GM19025 (cell line): ENCODE data around the gene GEMIN7.

Experiments used
- ATAC-seq: cut with Tn5 transposase; IDR thresholded peaks from one replicate; pipeline ENCODE4 v1.9.1; 2021; ENCODE audit warnings: mild to moderate bottlenecking, low read depth, moderate library complexity; ENCODE audit not compliant: unreplicated experiment

GEMIN7 gene

DNA sequence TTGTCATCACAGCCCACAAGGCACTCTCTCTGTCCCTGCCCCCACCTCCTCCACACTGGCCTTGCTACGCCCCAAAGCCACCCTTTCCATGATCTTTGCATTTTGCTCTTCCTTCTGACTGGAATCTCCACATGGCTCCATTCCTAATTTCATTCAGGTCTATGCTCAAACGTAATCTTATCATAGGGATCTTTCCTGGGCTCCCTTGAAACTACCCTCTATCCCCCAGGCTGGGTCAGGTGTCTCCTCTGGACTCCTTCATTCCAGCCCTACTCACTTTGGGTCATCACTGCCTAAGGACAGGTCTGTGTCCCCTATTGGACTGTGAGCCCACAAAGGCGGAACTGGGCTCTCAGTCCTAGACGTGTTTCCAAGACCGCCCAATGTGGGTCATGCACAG, 3.1 kb downstream of the GEMIN7 start:
- no peak for ATAC-seq

DNA sequence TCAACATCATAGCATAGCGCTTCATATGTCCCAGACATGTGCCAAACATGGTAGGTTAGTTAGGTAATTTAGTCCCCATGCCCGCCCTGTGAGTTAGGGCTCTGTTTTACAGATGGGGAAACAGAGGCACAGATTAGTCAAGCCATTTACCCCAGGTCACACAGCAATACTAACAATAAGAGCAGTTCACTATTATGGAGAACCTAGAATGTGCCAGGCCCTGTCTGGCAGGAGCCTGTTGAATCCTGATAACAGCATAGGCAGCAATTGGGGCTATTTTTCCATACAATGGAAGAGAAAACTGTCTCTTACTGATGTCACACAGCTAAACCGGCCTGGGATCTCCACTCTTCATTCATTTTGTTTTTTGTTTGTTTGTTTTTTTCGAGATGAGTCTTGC, 7.4 kb downstream of the GEMIN7 start:
- ATAC-seq, result no peak

DNA sequence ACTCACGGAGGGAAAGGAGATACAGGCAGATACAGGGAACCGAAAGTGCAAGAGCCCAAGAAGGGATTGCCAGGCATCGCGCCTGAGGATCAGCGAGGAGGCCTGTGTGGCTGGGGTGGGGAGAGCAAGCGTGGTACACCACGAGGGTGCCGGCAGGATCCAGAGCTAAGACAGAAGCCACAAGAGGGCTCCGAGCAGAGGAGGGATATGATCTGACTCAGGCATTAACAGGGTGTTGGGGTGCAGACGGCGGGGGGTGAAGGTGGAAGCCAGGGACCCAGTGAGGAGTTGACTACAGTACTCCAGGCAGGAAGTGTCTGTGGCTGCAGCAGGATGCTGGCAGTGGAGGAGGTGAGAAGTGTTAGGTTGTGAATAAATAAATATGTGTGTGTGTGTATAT, 8.5 kb downstream of the GEMIN7 start:
- ATAC-seq, result no peak

DNA sequence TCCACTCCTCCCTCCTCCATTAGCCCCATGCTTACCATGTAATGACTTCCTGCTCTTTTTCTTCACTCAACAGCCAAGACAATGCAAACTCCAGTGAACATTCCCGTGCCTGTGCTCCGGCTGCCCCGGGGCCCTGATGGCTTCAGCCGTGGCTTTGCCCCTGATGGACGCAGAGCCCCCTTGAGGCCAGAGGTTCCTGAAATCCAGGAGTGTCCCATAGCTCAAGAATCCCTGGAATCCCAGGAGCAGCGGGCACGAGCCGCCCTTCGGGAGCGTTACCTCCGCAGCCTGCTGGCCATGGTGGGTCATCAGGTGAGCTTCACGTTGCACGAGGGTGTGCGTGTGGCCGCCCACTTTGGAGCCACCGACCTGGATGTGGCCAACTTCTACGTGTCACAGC, 11.0 kb downstream of the GEMIN7 start:
- ATAC-seq, result no peak

DNA sequence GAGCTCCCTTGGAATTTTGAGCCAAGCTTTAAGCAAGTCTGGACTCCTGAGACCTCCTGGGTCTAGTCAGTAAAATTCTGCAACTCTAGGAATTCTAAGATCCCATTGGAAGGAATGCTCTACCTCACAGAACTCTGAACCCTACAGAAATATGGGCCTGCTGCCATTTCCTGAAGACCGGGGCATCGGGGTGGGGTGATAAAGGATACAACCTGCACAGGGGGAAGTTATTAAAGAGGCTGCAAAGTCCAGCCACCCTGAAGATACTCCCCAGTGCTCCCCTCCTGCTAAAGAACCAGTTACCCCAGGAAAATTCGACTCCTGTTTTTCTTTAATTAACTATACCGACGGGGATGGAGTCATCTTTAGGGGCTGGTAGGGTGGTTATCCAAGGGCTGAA, 11.5 kb downstream of the GEMIN7 start:
- ATAC-seq, result no peak

DNA sequence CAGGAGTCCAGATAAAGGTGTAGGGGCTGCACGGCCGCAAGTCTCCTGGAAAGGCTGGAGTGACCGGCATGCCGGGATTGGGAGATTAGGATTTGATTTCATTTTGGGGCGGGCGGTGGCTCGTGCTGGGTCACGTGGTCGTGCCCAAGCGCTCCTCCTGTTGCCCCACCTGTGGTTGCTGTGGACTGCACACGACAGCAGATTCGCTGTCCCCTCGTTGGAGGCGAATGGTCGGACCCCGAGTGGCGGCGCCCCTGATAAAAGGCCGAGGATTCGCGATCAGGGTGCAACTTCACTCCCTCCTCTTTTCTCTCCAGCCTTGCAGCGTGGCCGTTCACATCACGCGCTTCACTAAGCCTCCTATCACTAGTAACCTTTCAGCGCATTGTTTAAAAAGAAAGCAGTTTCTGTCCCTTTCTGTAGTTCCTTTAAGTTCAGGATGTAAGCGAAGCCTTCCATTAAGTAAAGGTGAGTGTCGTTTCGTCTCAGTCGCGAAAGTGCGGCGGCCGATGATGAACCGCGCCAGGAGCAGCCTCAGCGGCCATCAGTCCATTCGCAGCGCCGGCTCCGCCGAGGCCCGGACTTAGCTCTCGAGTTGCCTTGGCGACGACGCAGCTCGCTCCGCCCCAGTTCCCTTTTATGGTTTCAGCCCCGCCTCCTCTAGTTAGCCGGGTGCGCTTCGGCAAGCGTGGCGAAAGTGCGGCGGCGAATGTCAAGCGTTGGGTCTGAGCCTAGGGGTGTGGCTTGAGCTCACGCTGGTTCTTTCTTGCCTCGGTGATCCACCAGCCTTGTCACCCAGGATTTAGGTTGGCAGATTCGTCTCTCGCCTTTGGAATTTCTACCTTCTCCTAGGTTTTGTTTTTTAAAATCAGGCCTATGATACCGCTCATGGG, 12.2 kb downstream of the GEMIN7 start:
- peak; percentile 65 for ATAC-seq

DNA sequence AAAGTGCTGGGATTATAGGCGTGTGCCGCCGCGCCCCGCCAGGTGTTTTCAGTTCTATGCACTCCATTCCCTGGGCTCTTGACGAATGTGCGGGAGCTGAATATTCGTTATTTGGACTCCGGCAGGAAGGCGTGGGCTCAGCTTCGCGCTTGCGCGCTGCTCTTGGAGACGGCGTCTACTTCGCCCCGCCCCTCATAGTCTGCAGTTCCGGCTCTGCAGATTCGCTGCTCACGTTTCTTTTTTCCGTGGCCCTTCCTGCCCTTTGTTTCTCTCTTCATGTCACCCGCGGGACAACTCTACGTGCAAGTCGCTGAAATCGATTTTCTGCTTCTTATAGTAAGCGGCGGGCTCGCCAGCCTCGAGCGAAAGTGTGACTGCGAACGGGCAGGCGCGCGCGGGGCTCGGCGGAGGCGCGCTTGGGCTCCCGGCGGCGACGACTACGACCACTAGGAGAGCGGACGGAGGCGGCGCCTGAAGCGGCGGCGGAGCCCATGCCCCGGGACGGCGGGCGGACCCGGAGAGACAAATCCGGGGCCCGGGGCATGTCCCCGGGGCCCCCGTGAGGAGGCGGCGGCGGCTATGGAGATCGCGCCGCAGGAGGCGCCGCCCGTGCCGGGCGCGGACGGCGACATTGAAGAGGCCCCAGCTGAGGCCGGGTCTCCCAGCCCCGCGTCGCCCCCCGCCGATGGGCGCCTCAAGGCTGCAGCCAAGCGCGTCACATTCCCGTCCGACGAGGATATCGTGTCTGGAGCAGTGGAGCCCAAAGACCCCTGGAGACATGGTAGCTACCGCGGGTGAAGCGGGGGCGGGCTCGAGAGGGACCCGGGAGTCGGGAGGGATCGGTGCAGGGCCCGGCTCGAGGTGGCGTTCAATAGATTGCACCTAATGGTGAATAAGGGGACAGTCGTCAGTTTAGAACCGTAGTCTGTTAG, 14.0 kb downstream of the GEMIN7 start, which contains the start of gene PPP1R37:
Gene PPP1R37 (plus strand): TSS at position 433 of the 932 bp plus-strand sequence. CDS start 147 bp downstream, at position 580.
- ATAC-seq, result peak; percentile 43

DNA sequence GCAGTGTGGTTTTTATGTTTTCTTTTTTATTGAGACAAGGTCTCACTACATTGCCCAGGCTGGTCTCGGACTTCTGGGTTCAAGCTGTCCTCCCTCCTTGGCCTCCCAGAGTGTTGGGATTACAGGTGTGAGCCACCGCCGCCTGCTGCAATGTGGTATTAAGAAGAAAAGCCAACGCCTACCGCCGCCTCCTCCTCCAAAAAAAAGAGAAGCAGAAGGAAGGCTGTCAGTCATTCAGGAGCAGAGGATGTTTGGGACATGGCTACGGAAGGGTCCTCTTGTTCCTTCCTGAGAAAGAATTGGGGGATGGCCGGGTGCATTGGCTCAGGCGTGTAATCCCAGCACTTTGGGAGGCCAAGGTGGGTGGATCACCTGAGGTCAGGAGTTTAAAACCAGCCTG, 15.1 kb downstream of the GEMIN7 start:
- ATAC-seq, result no peak

DNA sequence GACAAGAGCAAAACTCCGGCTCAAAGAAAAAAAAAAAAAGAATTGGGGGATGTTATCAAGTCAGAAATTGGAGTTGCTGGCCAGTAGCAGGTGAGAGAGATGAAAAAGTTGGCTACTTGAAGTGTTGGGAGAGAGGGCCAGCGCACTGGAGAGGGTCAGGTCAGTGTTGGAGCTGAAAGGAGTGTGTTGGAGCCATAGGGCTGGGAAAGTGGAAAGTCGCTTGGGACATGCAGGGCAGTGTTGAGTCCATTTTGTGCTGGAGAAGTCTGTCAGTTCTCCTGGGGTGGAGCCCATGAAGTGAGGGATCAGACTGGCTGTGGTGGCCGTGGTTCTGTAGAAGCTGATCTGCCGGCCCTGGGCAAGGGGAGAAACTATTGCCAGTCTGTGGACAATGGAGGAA, 15.6 kb downstream of the GEMIN7 start:
- ATAC-seq, result no peak

DNA sequence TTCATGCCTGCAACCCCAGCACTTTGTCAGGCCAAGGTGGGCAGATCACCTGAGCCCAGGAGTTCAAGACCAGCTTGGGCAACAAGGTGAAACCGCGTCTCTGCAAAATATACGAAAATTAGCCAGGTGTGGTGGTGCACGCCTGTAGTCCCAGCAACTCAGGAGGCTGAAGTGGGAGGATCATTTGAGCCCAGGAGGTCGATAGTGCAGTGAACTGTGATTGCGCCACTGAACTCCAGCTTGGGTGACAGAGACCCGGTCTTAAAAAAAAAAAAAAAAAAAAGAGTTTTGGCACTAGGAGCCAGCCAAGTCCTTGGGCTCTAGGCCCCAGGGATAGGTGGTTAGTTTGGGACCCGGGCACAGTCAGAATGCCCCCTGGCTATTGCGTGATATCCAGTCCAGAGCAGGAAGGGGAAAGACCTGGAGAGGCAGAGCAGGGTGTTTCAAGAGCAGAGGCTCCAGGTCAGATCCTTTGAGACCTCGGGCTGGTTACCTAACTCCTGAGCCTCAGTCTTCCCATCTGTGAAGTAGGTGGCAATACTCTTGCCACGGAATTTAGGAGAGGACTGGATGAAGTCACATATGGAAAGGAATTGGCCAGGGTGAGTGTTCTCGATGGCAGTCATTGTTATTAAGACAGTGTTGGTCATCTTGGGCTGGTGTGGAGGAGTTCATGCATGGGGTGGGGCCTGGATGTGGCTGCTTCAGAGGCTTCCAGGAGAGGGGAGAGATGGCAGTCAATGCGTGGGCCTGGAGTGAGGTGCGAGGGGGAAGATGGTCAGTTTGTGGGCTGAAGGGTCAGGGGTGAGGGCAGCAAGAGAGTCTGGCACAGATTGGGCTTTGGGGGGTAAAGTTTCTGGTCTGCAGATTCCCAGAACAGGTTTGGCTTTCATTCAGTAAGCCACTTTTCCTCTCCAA, 16.7 kb downstream of the GEMIN7 start:
- no peak for ATAC-seq

DNA sequence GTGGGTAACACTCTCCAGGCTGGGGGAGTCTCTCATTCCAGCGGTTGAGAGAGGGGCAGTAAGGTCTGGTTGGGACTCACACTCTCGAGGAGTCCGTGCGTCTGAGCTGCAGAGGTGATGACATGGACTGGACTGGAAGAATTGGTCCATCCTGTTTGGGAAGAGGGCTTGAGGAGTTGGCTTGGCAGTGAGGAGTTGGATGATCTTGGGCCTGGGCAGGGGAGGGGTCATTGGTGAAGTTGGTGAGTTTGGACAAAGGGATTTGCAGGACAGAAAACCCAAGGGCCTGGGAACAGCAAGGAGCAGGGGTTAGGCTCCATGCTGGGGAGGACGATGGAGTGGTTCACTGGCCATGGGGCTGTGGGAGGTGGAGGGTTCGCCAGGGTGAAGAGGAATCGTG, 17.6 kb downstream of the GEMIN7 start:
- no peak for ATAC-seq

DNA sequence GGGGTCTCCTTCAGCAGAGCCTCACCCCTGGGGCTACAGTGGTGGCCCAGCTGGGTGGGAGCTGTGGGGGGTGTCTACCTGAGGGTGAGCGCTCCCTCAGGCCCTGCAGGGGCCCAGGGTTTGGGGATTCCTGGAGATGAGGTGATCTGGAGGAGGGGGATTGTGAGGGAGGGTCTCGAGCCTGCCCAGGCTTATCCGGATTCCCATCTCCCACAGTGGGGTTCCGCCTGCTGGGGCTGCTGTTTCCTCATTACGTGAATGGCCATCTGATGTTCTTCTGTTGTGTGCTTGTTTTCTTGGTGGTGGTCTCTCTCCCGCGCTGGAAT, 18.4 kb downstream of the GEMIN7 start:
- ATAC-seq, result no peak

DNA sequence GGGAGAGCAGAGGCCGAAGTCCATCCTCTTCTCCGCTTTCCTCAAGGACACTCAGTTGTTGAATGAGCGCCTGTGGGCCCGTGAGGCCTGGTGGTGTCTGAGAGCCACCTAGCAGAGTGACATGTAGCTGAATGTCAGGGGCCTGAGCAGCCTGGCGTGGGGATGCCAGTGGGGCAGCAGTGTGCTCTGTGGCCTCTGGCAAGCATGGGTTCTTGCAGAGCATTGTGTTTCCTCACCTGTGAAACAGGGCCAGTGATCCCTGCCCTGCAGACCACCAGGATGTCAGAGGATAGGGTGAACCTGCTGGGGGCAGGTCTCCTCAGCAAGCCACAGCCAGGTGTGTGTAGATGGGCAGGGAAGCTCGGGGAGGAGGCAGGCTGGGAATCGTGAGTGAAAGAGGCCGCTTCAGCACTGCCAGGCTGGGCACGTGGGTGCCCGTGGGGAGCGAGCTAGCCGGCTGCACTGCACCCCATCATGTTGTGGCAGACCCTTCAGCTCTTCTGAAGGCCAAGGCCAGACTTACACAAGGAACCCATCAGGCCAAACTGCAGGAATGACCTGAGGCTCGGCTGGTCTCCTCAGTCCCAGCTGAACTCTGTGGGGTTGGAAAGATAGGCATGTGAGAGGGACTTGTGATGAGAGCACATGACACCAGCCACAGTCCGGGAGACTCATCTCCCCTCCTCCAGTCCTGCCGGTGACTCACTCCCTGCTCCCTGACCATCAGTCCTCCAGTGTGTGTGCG, 18.9 kb downstream of the GEMIN7 start:
- no peak for ATAC-seq

DNA sequence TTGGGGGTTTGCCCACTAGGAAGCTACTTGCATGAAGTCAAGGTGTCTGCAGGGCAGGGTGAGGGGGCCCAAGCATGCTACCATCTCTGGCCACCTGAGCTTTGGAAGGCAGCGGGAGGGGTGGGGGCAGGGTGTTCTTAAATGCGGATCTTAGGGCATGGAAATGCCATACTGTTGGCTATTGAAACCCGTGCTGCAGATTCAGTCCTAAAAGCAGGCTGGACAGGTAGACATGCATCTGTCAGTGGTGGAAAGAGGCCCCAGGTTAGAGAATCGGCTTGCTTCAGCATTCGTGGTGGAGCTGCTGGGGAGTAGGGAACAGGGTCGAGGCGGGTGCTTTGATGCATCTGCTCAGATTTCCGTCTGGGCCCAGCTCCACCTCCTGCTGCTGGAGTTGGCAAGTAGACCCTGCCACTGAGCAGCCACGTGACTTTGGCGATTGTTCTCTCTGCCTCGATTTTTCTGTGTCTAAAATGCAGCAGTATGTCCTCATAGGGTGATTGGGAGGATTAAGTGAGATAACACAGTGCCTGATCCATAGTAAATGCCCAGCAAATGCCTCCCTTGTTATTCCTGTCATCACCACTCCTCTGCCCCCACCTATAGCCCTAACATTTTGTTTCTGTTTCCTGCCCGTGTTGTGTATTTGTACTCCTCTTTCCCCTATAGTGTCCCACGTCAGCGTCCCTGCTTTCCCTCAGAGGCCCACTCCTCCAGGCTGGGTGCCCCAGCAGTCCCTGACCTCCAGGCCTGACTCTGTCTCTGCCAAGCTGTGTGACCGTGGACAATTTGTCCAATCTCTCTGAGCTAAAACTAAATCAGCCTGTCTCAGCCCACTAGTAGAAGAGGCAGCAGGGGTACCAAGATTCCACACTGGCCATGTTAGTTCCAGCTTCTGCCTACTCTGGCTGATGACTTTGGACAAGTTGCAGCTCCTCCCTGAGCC, 19.7 kb downstream of the GEMIN7 start:
- no peak for ATAC-seq

DNA sequence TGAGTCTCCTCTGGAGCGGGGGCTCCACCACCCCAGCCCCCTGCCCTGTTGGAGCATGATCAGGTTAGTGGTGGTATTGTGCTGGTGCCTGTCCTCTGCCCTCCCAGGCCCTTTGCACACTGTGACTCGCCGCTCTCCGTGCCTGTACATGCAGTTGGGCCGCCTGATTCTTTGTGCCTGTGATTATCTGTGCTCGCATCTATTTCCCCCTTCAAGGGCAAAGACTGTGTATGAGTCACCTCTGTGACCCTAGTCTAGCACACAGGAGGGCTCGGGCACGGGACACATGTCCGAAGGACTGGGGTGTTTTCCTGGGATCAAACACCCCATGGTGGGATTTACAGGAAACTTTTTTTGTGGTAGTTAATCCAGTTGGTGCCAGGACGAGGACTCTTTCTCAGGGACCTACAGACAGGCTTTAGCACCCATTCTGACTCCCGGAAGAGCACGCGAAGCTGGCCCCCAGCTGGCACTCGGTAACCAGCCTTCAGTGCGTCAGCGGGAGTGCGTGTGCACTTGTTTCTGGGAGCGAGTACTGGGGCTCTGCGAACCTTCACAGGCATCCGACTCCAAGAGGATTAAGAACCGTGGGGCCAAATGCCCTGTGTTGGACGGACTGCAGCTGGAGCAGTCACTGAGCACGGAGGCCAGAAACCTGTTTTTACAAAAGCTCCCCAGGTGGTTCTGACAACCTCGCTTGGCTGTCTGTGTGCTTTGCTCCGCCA, 20.6 kb downstream of the GEMIN7 start:
- no peak for ATAC-seq

DNA sequence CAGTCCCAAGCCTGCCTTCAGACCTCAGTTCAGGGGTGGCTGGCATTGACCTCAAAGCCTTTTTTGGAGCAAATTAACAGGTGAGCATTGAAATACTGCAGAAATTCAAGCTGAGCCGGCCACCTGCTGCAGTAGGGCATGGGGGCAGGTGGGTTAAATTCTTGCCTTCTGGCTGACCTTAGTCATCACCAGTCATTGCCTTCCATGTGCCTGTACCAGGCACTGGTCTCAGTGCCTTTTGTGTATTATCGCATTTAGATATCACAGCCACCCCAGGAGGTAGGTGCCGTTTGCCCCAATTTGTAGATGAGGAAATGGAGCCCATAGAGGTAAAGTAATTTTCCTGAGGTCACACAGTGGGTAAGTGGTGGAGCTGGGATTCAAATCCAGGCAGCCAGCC, 21.1 kb downstream of the GEMIN7 start:
- ATAC-seq, result no peak

DNA sequence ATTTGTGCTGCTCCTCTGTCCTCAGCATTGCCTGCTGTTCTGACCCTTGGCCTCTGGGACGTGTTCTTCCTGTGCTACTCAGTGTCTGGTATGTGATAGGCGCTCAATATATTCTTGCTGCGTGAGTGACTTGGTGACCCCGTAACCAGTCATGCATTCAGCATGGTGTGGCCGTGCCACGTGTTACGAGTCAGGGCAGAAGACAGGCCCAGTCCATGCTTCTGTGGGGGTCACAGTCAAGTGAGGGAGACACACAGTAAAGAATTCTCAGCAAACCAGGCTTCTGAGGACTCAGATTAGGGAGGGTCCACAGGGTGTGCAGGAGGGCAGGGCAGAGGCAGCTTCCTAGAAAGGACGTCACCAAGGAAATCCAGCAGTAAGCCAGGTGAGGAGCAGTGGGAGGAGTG, 21.8 kb downstream of the GEMIN7 start:
- ATAC-seq, result no peak

DNA sequence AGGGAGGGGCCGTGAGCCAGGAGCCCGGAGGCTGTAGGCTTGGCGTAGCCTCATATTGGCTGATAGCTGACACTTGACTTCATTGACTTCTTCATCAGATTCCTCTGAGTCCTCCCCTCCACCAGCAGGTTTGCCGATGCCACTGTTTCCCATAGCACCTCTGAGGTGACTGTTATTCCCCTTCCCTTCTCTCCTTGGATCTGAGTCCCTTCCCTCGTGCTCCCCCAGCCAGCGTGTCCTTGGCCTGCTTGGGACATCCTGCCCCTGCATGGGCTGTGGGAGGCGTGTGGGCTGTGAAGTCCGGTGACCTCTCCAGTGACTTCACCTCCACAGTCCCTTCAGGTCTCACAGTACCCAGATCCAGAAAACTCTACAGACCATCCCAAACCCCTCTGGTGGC, 22.7 kb downstream of the GEMIN7 start:
- no peak for ATAC-seq
